Neural cell (in vitro differentiated cells): ENCODE results near the gene STK10. TPM values are rescaled to one million over a fixed set of nuclear protein-coding genes. Genes with fewer than 3 reads are reported as not detected.

ENCODE experiments used
- H2AFZ ChIP-seq: fragments of 200-600, 300-800 bp; sonication (generic), shearing (Covaris generic); 2 replicates; pipeline ENCODE4 v1.6.0; 2014; ENCODE audit warnings: low read depth, mild to moderate bottlenecking, antibody characterized with exemption, low read length, moderate library complexity
- H3F3A ChIP-seq: fragments of 200-600 bp; shearing (Covaris generic); 2 replicates; pipeline ENCODE4 v1.6.1; 2016; ENCODE audit warnings: mild to moderate bottlenecking, moderate library complexity, mixed read lengths, antibody characterized with exemption, low read length; ENCODE audit not compliant: insufficient read depth, poor library complexity, severe bottlenecking
- H3K27ac ChIP-seq: fragments of 200-600, 300-800 bp; sonication (generic), shearing (Covaris generic); 2 replicates; pipeline ENCODE4 v1.5.1; 2014; ENCODE audit warnings: mild to moderate bottlenecking, low read length, moderate library complexity
- H3K27me3 ChIP-seq: fragments of 300-800, 200-600 bp; sonication (generic), shearing (Covaris generic); 2 replicates; pipeline ENCODE4 v1.6.0; 2014; ENCODE audit warnings: mild to moderate bottlenecking, low read depth, low read length, moderate library complexity; ENCODE audit not compliant: insufficient read depth
- H3K36me3 ChIP-seq: fragments of 300-800, 200-600 bp; sonication (generic), shearing (Covaris generic); 2 replicates; pipeline ENCODE4 v1.5.1; 2014; ENCODE audit warnings: mild to moderate bottlenecking, antibody characterized with exemption, low read length, moderate library complexity; ENCODE audit not compliant: insufficient read depth
- H3K4me2 ChIP-seq: fragments of 300-800, 200-600 bp; sonication (generic), shearing (Covaris generic); 2 replicates; pipeline ENCODE4 v1.6.0; 2014; ENCODE audit warnings: mild to moderate bottlenecking, low read length
- H3K4me3 ChIP-seq: fragments of 300-800, 200-600 bp; sonication (generic), shearing (Covaris generic); 2 replicates; pipeline ENCODE4 v1.5.1; 2014; ENCODE audit warnings: mild to moderate bottlenecking, low read length, moderate library complexity
- H3K79me2 ChIP-seq: fragments of 200-600 bp; shearing (Covaris generic); replicated peaks from 2 replicates; pipeline ENCODE4 v1.6.0; 2014; ENCODE audit warnings: mild to moderate bottlenecking, low read length, moderate library complexity; ENCODE audit not compliant: insufficient read depth
- H3K9ac ChIP-seq: fragments of 300-800, 200-600 bp; sonication (generic), shearing (Covaris generic); 2 replicates; pipeline ENCODE4 v1.6.1; 2016; ENCODE audit warnings: mild to moderate bottlenecking, low read length, mixed read lengths
- H3K9me2 ChIP-seq: fragments of 200-600 bp; shearing (Covaris generic); 2 replicates; pipeline ENCODE4 v1.6.1; 2016; ENCODE audit warnings: mild to moderate bottlenecking, low read length, mixed read lengths; ENCODE audit not compliant: insufficient read depth
- H3K9me3 ChIP-seq: fragments of 200-600, 300-800 bp; sonication (generic), shearing (Covaris generic); 2 replicates; pipeline ENCODE4 v1.6.1; 2016; ENCODE audit warnings: mild to moderate bottlenecking, mixed run types, low read length, moderate library complexity, mixed read lengths
- H4K20me1 ChIP-seq: fragments of 200-600 bp; shearing (Covaris generic); 2 replicates; pipeline ENCODE4 v1.6.1; 2016; ENCODE audit warnings: mild to moderate bottlenecking, mixed run types; ENCODE audit not compliant: insufficient read depth
- CTCF ChIP-seq: fragments of 450-650 bp; IDR thresholded peaks from 2 replicates; pipeline ENCODE4 v1.5.1; 2014; ENCODE audit warnings: antibody characterized with exemption, mild to moderate bottlenecking, moderate library complexity; ENCODE audit not compliant: poor library complexity, severe bottlenecking
- EP300 ChIP-seq: fragments of 450-650 bp; conservative IDR thresholded peaks from 2 replicates; pipeline ENCODE4 v1.6.1; 2014; ENCODE audit warnings: antibody characterized with exemption, mild to moderate bottlenecking, moderate library complexity; ENCODE audit not compliant: poor library complexity, severe bottlenecking
- EZH2 ChIP-seq: fragments of 200-600, 300-800 bp; shearing (Covaris generic), sonication (generic); IDR thresholded peaks from 2 replicates; pipeline ENCODE4 v1.6.1; 2014; ENCODE audit warnings: antibody characterized with exemption, low read length, borderline replicate concordance, mild to moderate bottlenecking; ENCODE audit not compliant: insufficient read depth, poor library complexity, severe bottlenecking
- MXI1 ChIP-seq: fragments of 450-650 bp; conservative IDR thresholded peaks from 2 replicates; pipeline ENCODE4 v1.6.1; 2014; ENCODE audit warnings: antibody characterized with exemption, mild to moderate bottlenecking; ENCODE audit not compliant: poor library complexity, severe bottlenecking
- POLR2AphosphoS5 ChIP-seq: IDR thresholded peaks from 2 replicates; pipeline ENCODE4 v1.6.1; 2012
- RAD21 ChIP-seq: fragments of 450-650 bp; conservative IDR thresholded peaks from 2 replicates; pipeline ENCODE4 v1.6.1; 2014; ENCODE audit warnings: antibody characterized with exemption, mild to moderate bottlenecking, moderate library complexity
- REST ChIP-seq: IDR thresholded peaks from 2 replicates; pipeline ENCODE4 v1.6.1; 2012; ENCODE audit warnings: borderline replicate concordance
- SMC3 ChIP-seq: fragments of 450-650 bp; conservative IDR thresholded peaks from 2 replicates; pipeline ENCODE4 v1.6.1; 2014; ENCODE audit warnings: antibody characterized with exemption, mild to moderate bottlenecking, moderate library complexity; ENCODE audit not compliant: poor library complexity
- TAF1 ChIP-seq: IDR thresholded peaks from 2 replicates; pipeline ENCODE4 v1.6.1; 2012; ENCODE audit warnings: low read depth
- polyA plus RNA-seq: library from polyadenylated mRNA; depleted of rRNA; stranded (reverse); fragments of >200 nt; gene quantifications from 2 replicates; pipeline ENCODE4 v1.2.3, GENCODE V29; 2014

The STK10 gene
- polyA plus RNA-seq, 1 donor from 2014 or later = 8.2 TPM

GRCh38 chr5:172086194-172086975, 101.6 kb downstream of the STK10 start:
- H3K27me3 ChIP-seq = no peaks in the 10 kb centered on the region
- TF ChIP-seq RAD21 = no peak
- TF ChIP-seq REST = no peak
- TF ChIP-seq EP300 = no peak
- no peak for TF ChIP-seq MXI1
- no peak for TF ChIP-seq CTCF
- no peak for TF ChIP-seq SMC3
- TF ChIP-seq TAF1 = no peak
- no peak for TF ChIP-seq EZH2
- TF ChIP-seq POLR2AphosphoS5 = no peak

GRCh38 chr5:172085738-172086137, 102.3 kb downstream of the STK10 start:
- H3K27me3 ChIP-seq = no peaks in the 10 kb centered on the region
- H3K27ac ChIP-seq = no peak overlapping the region
- TF ChIP-seq SMC3 (no peak), REST (no peak), POLR2AphosphoS5 (no peak), RAD21 (no peak), EP300 (no peak), MXI1 (no peak), CTCF (no peak), TAF1 (no peak), EZH2 (no peak)

More at GRCh38 chr5:172086194-172086975, 101.6 kb downstream of the STK10 start:
- Histone ChIP-seq H3K36me3 (no peaks in the 10 kb centered on the region), H3K9me3 (no peaks in the 10 kb centered on the region), H3K9ac (no peak overlapping the region), H3F3A (no peaks in the 10 kb centered on the region), H3K9me2 (no peaks in the 10 kb centered on the region), H2AFZ (no peak overlapping the region), H3K79me2 (no peaks in the 10 kb centered on the region), H3K27ac (no peak overlapping the region), H3K4me2 (no peak overlapping the region), H3K4me3 (no peak overlapping the region), H4K20me1 (no peaks in the 10 kb centered on the region)

More at GRCh38 chr5:172085738-172086137, 102.3 kb downstream of the STK10 start:
- no peaks in the 10 kb centered on the region for H4K20me1 ChIP-seq
- H3K4me2 ChIP-seq = no peak overlapping the region
- no peaks in the 10 kb centered on the region for H3K9me3 ChIP-seq
- H3K4me3 ChIP-seq = no peak overlapping the region
- H3K9me2 ChIP-seq = no peaks in the 10 kb centered on the region
- H2AFZ ChIP-seq = no peak overlapping the region
- H3K79me2 ChIP-seq = no peaks in the 10 kb centered on the region
- H3K9ac ChIP-seq = no peak overlapping the region
- no peaks in the 10 kb centered on the region for H3F3A ChIP-seq
- H3K36me3 ChIP-seq = no peaks in the 10 kb centered on the region
